Amniotic stem cell (primary cell): ENCODE results near the gene FLNC.

Experiments used
- DNase-seq: peaks from one replicate; lab custom pipeline; 2025; lab: John Stamatoyannopoulos, UW

The FLNC gene

GRCh38 chr7:128830231-128831177 lies at the start of gene FLNC:
FLNC (plus strand) TSS chr7:128830406; CDS start chr7:128830638, 232 bp downstream.
- DNase-seq, result peak; percentile 66

GRCh38 chr7:128781126-128781525 lies 49.1 kb upstream of the FLNC start:
- no peak for DNase-seq

- no peak for DNase-seq
Observed at GRCh38 chr7:128781851-128782250, 48.4 kb upstream of the FLNC start.

- peak; percentile 21 for DNase-seq
Observed at GRCh38 chr7:128783143-128783861, 46.9 kb upstream of the FLNC start.

- DNase-seq, result no peak
Observed at GRCh38 chr7:128785738-128786137, 44.5 kb upstream of the FLNC start.

GRCh38 chr7:128788446-128789412 lies 41.5 kb upstream of the FLNC start:
- DNase-seq, result no peak

GRCh38 chr7:128790315-128791041 lies 39.7 kb upstream of the FLNC start:
- no peak for DNase-seq

- peak; percentile 40 for DNase-seq
Observed at GRCh38 chr7:128791121-128791971, 38.9 kb upstream of the FLNC start, which contains the start of gene CCDC136. CCDC136 (plus strand) TSS chr7:128791968; CDS start chr7:128792412, 444 bp downstream.

- no peak for DNase-seq
Observed at GRCh38 chr7:128791972-128792327, 38.3 kb upstream of the FLNC start.

GRCh38 chr7:128792471-128793180 lies 37.6 kb upstream of the FLNC start:
- no peak for DNase-seq

- no peak for DNase-seq
Observed at GRCh38 chr7:128793181-128793547, 37.0 kb upstream of the FLNC start.

GRCh38 chr7:128794020-128794419 lies 36.2 kb upstream of the FLNC start:
- no peak for DNase-seq

- no peak for DNase-seq
Observed at GRCh38 chr7:128794436-128794835, 35.8 kb upstream of the FLNC start.

- no peak for DNase-seq
Observed at GRCh38 chr7:128795129-128795528, 35.1 kb upstream of the FLNC start.

GRCh38 chr7:128796327-128796726 lies 33.9 kb upstream of the FLNC start:
- no peak for DNase-seq

- no peak for DNase-seq
Observed at GRCh38 chr7:128799451-128799850, 30.8 kb upstream of the FLNC start.

- no peak for DNase-seq
Observed at GRCh38 chr7:128800567-128800966, 29.6 kb upstream of the FLNC start.

GRCh38 chr7:128801003-128801402 lies 29.2 kb upstream of the FLNC start:
- no peak for DNase-seq

- no peak for DNase-seq
Observed at GRCh38 chr7:128801667-128802418, 28.4 kb upstream of the FLNC start.
